OCI-LY1 (cell line): Measurements from ENCODE around the gene DCTD.

Experiments
- CTCF ChIP-seq: fragments of 200-600 bp; sonication (generic), shearing (Covaris generic); IDR thresholded peaks from 2 replicates; pipeline ENCODE4 v1.5.1; 2017; ENCODE audit warnings: mild to moderate bottlenecking, antibody characterized with exemption, low read length, moderate library complexity, mixed read lengths
- EZH2 ChIP-seq: fragments of 200-600 bp; sonication (generic), shearing (Covaris generic); IDR thresholded peaks from 2 replicates; pipeline ENCODE4 v1.8.0; 2017; ENCODE audit warnings: borderline replicate concordance, mixed run types, mild to moderate bottlenecking, antibody characterized with exemption, low read length, moderate library complexity, mixed read lengths

- no peak for TF ChIP-seq EZH2
- no peak for TF ChIP-seq CTCF
Measured at GRCh38 chr4:182916483-182917181, 554 bp downstream of the DCTD start.
